ENCODE measurements around the gene EEF1AKMT3.

Gene EEF1AKMT3

GRCh38 chr12:57772429-57773322 lies at the start of gene EEF1AKMT3:
TSS of gene EEF1AKMT3 (plus strand) at chr12:57772614. CDS start at chr12:57772725, 111 bp downstream.
- no peak for DNase-seq (ENCODE audit: extremely low read depth in 1 of 2, low read depth in 1 of 2)

- no peak for DNase-seq (ENCODE audit: extremely low read depth in 1 of 2, low read depth in 1 of 2)
These were observed 49.4 kb upstream of the EEF1AKMT3 start for GRCh38 chr12:57722716-57723629.

GRCh38 chr12:57723630-57723962 lies 48.8 kb upstream of the EEF1AKMT3 start:
- no peak for DNase-seq (ENCODE audit: extremely low read depth in 1 of 2, low read depth in 1 of 2)

- DNase-seq (ENCODE audit: extremely low read depth in 1 of 2, low read depth in 1 of 2) = no peak
These were observed 48.1 kb upstream of the EEF1AKMT3 start for GRCh38 chr12:57724003-57724935.

- DNase-seq (ENCODE audit: extremely low read depth in 1 of 2, low read depth in 1 of 2) = no peak
These were observed 47.3 kb upstream of the EEF1AKMT3 start for GRCh38 chr12:57724936-57725740.

GRCh38 chr12:57725851-57726150 lies 46.6 kb upstream of the EEF1AKMT3 start:
- DNase-seq (ENCODE audit: extremely low read depth in 1 of 2, low read depth in 1 of 2) = no peak

GRCh38 chr12:57726151-57726883 lies 46.1 kb upstream of the EEF1AKMT3 start:
- peak in 1 of 2 donors; percentile 20 for DNase-seq (ENCODE audit: extremely low read depth in 1 of 2, low read depth in 1 of 2)

GRCh38 chr12:57726884-57727757 lies 45.3 kb upstream of the EEF1AKMT3 start:
- no peak for DNase-seq (ENCODE audit: extremely low read depth in 1 of 2, low read depth in 1 of 2)

GRCh38 chr12:57727758-57728395 lies 44.5 kb upstream of the EEF1AKMT3 start:
- no peak for DNase-seq (ENCODE audit: extremely low read depth in 1 of 2, low read depth in 1 of 2)

GRCh38 chr12:57729321-57729844 lies 43.0 kb upstream of the EEF1AKMT3 start:
- DNase-seq (ENCODE audit: extremely low read depth in 1 of 2, low read depth in 1 of 2) = no peak

GRCh38 chr12:57730336-57731067 lies 41.9 kb upstream of the EEF1AKMT3 start:
- no peak for DNase-seq (ENCODE audit: extremely low read depth in 1 of 2, low read depth in 1 of 2)

GRCh38 chr12:57731411-57732080 lies 40.9 kb upstream of the EEF1AKMT3 start:
- no peak for DNase-seq (ENCODE audit: extremely low read depth in 1 of 2, low read depth in 1 of 2)

- DNase-seq (ENCODE audit: extremely low read depth in 1 of 2, low read depth in 1 of 2) = no peak
These were observed 40.1 kb upstream of the EEF1AKMT3 start for GRCh38 chr12:57732270-57732669.

GRCh38 chr12:57732726-57733593 lies 39.5 kb upstream of the EEF1AKMT3 start:
- no peak for DNase-seq (ENCODE audit: extremely low read depth in 1 of 2, low read depth in 1 of 2)

- no peak for DNase-seq (ENCODE audit: extremely low read depth in 1 of 2, low read depth in 1 of 2)
These were observed 38.5 kb upstream of the EEF1AKMT3 start for GRCh38 chr12:57733928-57734327.
